Uterus (tissue), 2 donors: Measurements from ENCODE around the gene PLEKHG2.
"Not testable (repeated sequence)": the region's sequence is repeated elsewhere in the genome, so short reads cannot be mapped to it uniquely, and the experiment has no call there.

Source experiments
- CTCF ChIP-seq, 4 experiments: fragments of 200-600 bp in 2 of 4; fragments of 450-650 bp in 2 of 4; sonication (generic) in 2 of 4; IDR thresholded peaks; one replicate each; pipeline ENCODE4 v1.5.1; 2016 to 2019; ENCODE audit warnings: antibody characterized with exemption in 4 of 4, mild to moderate bottlenecking in 2 of 4, moderate library complexity in 1 of 4
- POLR2A ChIP-seq, 2 donors: fragments of 450-650 bp; IDR thresholded peaks; one replicate each; pipeline ENCODE4 v1.6.1; 2016; ENCODE audit warnings: antibody characterized with exemption in 2 of 2, mild to moderate bottlenecking in 1 of 2, moderate library complexity in 1 of 2

- TF ChIP-seq POLR2A, CTCF (IDR thresholded peaks at IDR 0.05): not testable (repeated sequence)
These were observed 33.1 kb upstream of the PLEKHG2 start for GRCh38 chr19:39379366-39379765.
